Ovary (tissue), 3 donors: ENCODE measurements around the gene AGBL4.
A peak's percentile ranks its signal among the peaks of the same experiment; 100 is the strongest.

Experiments
- EP300 ChIP-seq: sonication (generic); formaldehyde crosslinking; IDR thresholded peaks from one replicate; pipeline ENCODE4 v1.6.1; 2017; ENCODE audit warnings: antibody characterized with exemption
- POLR2A ChIP-seq: fragments of 450-650 bp; IDR thresholded peaks from one replicate; pipeline ENCODE4 v1.6.1; 2017; ENCODE audit warnings: antibody characterized with exemption, mild to moderate bottlenecking, moderate library complexity
- TF ChIP-seq, protein P1 (sequence below), 3 donors: fragments of 450-650 bp in 2 of 3; fragments of 200-600 bp in 1 of 3; IDR thresholded peaks; one replicate each; pipeline versions ENCODE4 v1.5.1 to v1.8.0; 2016 to 2022; ENCODE audit warnings: antibody characterized with exemption in 3 of 3, mild to moderate bottlenecking in 1 of 3
- donor health status: DM: no; HTN: no; CAD: no.

DNA sequence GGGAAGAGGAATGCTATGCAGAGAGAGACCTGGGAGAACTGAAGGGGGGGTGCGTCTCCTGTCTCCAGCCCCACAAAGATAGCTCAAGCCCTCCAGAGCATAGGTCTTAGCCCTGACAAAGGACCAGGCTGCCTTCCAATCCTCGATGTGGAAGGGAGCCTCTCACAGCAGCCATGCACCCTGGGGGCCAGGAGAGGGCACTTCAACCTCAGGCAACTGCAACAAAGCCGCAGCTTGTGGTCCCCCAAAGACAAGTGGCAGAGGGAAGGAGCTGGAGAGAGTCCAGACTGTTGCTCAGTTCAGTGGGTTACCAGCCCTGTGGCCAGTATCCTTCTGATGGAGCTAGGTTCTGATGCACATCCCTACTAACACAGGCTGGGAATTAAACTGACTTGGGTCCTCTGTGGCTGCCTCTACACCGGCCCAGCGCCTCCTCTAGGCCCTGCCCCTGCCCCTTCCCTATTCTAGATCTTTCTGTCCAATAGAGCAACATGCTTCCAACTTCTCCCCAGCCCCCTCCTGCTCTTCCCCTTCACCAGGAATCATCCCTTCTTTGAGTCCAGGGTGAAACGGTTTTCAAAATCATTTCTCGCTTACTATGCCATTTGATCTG is 1451.0 kb downstream of the AGBL4 start:
- TF ChIP-seq, protein P1, sequence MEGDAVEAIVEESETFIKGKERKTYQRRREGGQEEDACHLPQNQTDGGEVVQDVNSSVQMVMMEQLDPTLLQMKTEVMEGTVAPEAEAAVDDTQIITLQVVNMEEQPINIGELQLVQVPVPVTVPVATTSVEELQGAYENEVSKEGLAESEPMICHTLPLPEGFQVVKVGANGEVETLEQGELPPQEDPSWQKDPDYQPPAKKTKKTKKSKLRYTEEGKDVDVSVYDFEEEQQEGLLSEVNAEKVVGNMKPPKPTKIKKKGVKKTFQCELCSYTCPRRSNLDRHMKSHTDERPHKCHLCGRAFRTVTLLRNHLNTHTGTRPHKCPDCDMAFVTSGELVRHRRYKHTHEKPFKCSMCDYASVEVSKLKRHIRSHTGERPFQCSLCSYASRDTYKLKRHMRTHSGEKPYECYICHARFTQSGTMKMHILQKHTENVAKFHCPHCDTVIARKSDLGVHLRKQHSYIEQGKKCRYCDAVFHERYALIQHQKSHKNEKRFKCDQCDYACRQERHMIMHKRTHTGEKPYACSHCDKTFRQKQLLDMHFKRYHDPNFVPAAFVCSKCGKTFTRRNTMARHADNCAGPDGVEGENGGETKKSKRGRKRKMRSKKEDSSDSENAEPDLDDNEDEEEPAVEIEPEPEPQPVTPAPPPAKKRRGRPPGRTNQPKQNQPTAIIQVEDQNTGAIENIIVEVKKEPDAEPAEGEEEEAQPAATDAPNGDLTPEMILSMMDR (IDR thresholded peaks at IDR 0.05): peak in 1 of 3 donors; percentile 16
- TF ChIP-seq EP300 (no peak), POLR2A (no peak)
